ENCODE measurements around the gene TDRD10.

DNA sequence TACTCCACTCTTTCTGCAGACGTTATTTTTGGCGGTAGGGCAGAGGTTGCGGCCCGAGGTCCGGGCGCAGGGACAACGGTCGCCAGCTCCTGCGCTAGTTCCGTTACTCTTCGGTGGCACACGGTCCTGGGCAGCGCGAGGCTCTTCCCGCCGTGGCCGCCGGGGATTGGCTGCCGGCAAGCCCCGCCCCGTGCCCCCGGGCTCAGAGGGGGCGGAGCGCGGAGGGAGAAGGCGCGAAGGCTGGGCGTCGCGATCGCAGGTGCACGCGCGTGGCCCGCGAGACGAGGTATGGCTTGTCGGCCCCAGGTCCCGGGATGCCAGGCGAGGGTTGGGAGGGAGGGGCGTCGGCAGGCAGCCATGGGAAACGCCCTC lies 711 bp downstream of the TDRD10 start:
- TF ChIP-seq, protein P1, sequence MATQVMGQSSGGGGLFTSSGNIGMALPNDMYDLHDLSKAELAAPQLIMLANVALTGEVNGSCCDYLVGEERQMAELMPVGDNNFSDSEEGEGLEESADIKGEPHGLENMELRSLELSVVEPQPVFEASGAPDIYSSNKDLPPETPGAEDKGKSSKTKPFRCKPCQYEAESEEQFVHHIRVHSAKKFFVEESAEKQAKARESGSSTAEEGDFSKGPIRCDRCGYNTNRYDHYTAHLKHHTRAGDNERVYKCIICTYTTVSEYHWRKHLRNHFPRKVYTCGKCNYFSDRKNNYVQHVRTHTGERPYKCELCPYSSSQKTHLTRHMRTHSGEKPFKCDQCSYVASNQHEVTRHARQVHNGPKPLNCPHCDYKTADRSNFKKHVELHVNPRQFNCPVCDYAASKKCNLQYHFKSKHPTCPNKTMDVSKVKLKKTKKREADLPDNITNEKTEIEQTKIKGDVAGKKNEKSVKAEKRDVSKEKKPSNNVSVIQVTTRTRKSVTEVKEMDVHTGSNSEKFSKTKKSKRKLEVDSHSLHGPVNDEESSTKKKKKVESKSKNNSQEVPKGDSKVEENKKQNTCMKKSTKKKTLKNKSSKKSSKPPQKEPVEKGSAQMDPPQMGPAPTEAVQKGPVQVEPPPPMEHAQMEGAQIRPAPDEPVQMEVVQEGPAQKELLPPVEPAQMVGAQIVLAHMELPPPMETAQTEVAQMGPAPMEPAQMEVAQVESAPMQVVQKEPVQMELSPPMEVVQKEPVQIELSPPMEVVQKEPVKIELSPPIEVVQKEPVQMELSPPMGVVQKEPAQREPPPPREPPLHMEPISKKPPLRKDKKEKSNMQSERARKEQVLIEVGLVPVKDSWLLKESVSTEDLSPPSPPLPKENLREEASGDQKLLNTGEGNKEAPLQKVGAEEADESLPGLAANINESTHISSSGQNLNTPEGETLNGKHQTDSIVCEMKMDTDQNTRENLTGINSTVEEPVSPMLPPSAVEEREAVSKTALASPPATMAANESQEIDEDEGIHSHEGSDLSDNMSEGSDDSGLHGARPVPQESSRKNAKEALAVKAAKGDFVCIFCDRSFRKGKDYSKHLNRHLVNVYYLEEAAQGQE (IDR thresholded peaks at IDR 0.05; ENCODE audit: insufficient read depth in 1 of 2, low read depth in 2 of 2, low read length in 2 of 2): no peak
- TF ChIP-seq POLR2AphosphoS5 (IDR thresholded peaks at IDR 0.05; ENCODE audit: low read depth, low read length): no peak
- no peak for TF ChIP-seq TAF1 (IDR thresholded peaks at IDR 0.05; ENCODE audit: borderline replicate concordance, insufficient read depth, low read length)
- no peak for TF ChIP-seq SIN3A (IDR thresholded peaks at IDR 0.05; ENCODE audit: borderline replicate concordance, insufficient read depth, low read length)
